GM19239 (cell line): ENCODE data around the gene POLA1.

Source experiments
- DNase-seq: peaks from one replicate; pipeline ENCODE4 v3.0.0; 2011; ENCODE audit warnings: low spot score; ENCODE audit not compliant: insufficient read length
- FAIRE-seq: peaks from 2 replicates; lab custom pipeline; 2011; peaks lifted over from hg19 to GRCh38; lab: Jason Lieb, UNC

Gene POLA1

GRCh38 chrX:25017667-25018247 lies 324.0 kb downstream of the POLA1 start:
- FAIRE-seq (peak; percentile 64), DNase-seq (no peak)

DNA sequence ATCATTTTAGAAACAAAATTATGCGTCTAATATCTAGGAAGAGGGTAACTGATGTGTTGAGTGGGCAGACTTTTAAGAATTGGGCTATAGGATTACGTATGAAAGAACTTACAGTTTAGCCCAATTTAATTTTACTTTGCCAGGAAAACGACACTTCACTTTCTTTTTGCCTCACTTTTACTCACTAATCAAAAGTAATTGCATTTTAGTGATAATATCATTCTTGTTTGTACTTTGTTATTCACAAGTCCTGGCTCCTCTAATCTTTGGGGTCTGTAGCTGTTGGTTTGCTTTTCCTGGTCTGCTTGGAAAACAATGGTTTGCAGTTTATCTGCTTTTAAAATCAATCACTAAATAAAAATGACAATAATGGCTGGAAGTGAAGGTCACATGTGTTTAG lies 325.0 kb downstream of the POLA1 start:
- DNase-seq: no peak
- no peak for FAIRE-seq

DNA sequence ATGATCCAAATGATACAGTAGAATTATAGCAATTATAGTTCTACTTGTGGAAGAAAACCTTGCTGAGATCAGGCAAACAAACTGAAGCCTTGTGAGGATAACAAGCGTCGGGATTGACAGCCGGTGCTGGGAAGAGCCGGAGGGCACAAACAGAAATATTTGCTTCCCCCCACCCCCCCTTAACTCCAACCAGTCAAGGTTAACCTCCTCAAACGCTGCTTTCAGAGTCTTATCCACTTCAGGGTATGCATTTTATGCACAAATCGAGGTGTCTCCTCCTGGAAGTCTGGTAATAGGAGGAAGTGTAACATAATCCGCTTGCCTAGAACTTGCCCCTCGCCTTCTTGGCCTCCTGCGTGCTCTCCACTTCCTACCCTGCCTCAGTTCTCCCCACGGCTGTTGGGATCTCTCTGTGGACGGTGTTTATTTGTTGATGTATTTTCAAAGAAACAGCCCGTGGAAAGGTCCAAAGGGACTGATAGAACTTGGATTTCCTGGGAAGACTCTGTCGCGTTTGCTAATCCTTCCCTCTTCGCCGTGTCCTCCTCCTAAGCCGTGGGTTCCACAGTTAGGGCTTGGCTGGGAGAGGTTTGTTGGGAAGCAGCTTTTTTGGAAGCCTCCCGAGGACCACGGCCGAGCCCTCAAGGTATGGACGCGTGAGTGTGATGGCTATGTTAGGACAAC lies 326.1 kb downstream of the POLA1 start:
- FAIRE-seq: no peak

DNA sequence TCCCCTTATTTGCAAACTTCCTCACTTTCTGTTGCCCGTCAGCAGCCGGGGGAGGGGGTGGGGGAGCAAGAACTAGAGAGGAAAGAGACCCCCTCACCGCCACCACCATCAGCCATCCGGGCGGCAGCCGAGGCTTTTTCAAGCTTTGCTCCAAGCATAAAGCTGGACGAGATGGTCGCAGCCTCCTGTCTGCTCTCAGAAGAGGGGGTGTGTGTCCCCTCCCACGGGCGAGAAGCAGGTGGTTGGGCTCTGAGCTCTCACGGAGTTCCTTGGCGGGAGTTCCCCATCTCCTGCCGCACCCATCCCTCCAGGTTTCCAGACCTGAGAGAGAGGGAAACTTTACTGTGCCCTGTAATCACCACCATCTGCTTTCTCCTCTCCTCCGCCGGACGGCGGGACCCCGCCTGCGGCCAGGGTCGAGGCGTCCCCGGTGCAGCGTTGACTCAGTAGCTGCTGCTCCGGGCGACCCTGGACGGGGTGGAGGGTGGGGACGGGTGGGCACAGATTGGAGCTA lies 326.7 kb downstream of the POLA1 start:
- FAIRE-seq: no peak

More for the DNA sequence above, 326.1 kb downstream of the POLA1 start:
- no peak for DNase-seq

DNA sequence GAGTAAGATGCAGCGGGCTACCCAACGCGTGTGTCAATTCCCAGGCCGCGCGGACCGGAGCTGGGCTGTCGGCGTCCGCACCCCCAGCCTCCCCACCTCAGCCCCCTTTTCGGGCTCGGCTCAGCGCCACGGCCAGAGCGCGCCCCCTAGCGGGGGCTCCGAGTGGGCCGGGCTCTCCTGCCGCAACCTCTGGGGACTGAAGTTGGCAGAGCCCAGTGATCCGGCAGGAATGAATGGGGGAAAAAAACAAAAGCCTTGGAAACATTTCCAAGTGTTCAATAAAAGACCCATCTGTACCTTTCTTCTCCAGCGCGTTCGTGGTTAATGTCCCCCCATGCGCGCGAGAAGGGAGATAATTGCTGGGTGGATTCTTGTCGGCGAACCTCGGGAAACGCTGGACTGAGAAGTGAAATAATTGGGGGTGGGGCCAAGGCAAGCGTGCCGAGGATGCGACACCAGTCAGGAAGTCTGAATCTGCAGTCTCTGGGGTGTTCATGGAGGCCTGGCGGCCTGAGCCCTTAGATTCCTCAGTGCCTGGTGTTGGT lies 327.3 kb downstream of the POLA1 start:
- DNase-seq (no peak), FAIRE-seq (peak; percentile 48)

More for the DNA sequence above, 326.7 kb downstream of the POLA1 start:
- no peak for DNase-seq

GRCh38 chrX:25022499-25023325 lies 329.0 kb downstream of the POLA1 start:
- DNase-seq (no peak), FAIRE-seq (no peak)

GRCh38 chrX:25023908-25024307 lies 330.2 kb downstream of the POLA1 start:
- no peak for FAIRE-seq
- DNase-seq: no peak

DNA sequence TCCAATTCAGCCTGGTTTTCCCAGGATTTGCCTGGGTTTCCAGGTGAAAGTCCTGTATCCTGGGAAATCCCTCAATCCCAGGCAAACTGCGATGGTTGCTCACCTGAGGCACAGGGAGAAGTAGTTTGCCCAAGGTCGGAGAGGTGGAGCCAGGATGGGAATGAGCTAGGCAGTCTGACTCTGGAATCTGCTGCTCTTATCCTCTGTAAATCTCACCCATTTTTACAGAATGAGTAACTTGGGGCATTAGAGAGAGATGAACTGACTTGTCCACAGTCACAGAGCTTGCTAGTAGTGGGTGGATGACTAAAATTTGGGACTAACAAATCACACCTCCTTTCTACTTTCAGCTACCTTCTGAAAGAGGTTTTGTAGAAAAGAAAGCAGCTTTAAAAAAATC lies 331.9 kb downstream of the POLA1 start:
- DNase-seq (no peak), FAIRE-seq (no peak)

DNA sequence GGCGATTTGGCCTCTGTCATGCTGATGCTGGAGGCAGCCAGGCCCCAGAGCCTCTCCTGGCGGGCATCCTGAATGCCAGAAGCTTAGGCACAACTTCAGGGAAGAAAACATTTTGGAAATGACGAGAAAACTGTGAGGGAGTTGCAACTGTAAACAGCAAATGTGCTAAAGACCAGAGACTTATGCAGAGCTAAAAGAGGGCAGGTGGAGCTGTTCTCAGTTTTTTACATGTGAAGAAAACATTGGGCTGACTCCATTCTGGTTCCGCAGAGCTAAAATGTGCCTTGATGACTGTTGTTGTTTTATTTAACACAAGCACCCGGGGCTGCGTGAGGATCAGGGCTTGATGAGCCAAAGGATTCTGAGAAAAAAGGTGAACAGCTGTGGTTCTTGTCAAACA lies 332.9 kb downstream of the POLA1 start:
- FAIRE-seq: no peak

GRCh38 chrX:25028726-25029125 lies 335.0 kb downstream of the POLA1 start:
- FAIRE-seq (no peak), DNase-seq (no peak)

More for the DNA sequence above, 332.9 kb downstream of the POLA1 start:
- DNase-seq: no peak

GRCh38 chrX:25029288-25029825 lies 335.6 kb downstream of the POLA1 start:
- no peak for FAIRE-seq
- DNase-seq: no peak

- DNase-seq: no peak
Observed at GRCh38 chrX:25034889-25035288, 341.2 kb downstream of the POLA1 start.

GRCh38 chrX:25039036-25039435 lies 345.3 kb downstream of the POLA1 start:
- FAIRE-seq (no peak), DNase-seq (no peak)

More at GRCh38 chrX:25034889-25035288, 341.2 kb downstream of the POLA1 start:
- no peak for FAIRE-seq

GRCh38 chrX:25043192-25043591 lies 349.5 kb downstream of the POLA1 start:
- peak; percentile 23 for FAIRE-seq
- DNase-seq: no peak
